Peyer's patch (tissue), 4 donors: ENCODE results near the gene IP6K1. TPM values are rescaled to one million over a fixed set of nuclear protein-coding genes. Genes with fewer than 3 reads are reported as not detected.
"Not testable (repeated sequence)": the region's sequence is repeated elsewhere in the genome, so short reads cannot be mapped to it uniquely, and the experiment has no call there.

Experiments used
- DNase-seq, 3 donors: peaks; one replicate each; pipeline ENCODE4 v3.0.0-alpha.2; 2017 to 2019
- H3K27ac ChIP-seq, 4 donors: fragments of 200-600 bp; sonication (generic); one replicate each; pipeline ENCODE4 v1.5.1; 2016 to 2019
- H3K27me3 ChIP-seq, 2 donors: fragments of 200-600 bp; sonication (generic); one replicate each; pipeline ENCODE4 v1.5.1; 2019
- H3K36me3 ChIP-seq, 3 donors: fragments of 200-600 bp; sonication (generic); one replicate each; pipeline ENCODE4 v1.5.1; 2016 to 2019
- H3K4me1 ChIP-seq, 4 donors: fragments of 200-600 bp; sonication (generic); one replicate each; pipeline ENCODE4 v1.5.1; 2016 to 2019
- H3K4me3 ChIP-seq, 4 donors: fragments of 200-600 bp; sonication (generic); 1 replicate in 3 of 4; 2 replicates in 1 of 4; pipeline ENCODE4 v1.5.1; 2016 to 2019; ENCODE audit warnings: mild to moderate bottlenecking in 1 of 4
- H3K9me3 ChIP-seq, 4 donors: fragments of 200-600 bp; sonication (generic); one replicate each; pipeline ENCODE4 v1.5.1; 2016 to 2019; ENCODE audit warnings: mild to moderate bottlenecking in 1 of 4
- CTCF ChIP-seq, 6 experiments: fragments of 450-650 bp in 4 of 6; fragments of 200-600 bp in 2 of 6; sonication (generic) in 1 of 6; IDR thresholded peaks; one replicate each; pipeline ENCODE4 v1.5.1; 2017 to 2019; ENCODE audit warnings: antibody characterized with exemption in 6 of 6, mild to moderate bottlenecking in 3 of 6, moderate library complexity in 1 of 6
- POLR2A ChIP-seq, 2 donors: fragments of 450-650 bp; IDR thresholded peaks; one replicate each; pipeline ENCODE4 v1.5.1; 2017; ENCODE audit warnings: antibody characterized with exemption in 2 of 2, mild to moderate bottlenecking in 2 of 2, moderate library complexity in 2 of 2
- total RNA-seq, 4 donors: library from RNA; depleted of rRNA; stranded (reverse); fragments of >200 nt; gene quantifications; one replicate each; pipeline ENCODE4 v1.1.0, GENCODE V29; 2016

The IP6K1 gene
- total RNA-seq, 4 donors from 2014 or later = 30.6 to 56.1 (median 46.8) TPM

GRCh38 chr3:49756036-49756435, 30.3 kb downstream of the IP6K1 start:
- no peak for TF ChIP-seq POLR2A (IDR thresholded peaks at IDR 0.05)
- no peak for TF ChIP-seq CTCF (IDR thresholded peaks at IDR 0.05)
- no peak overlapping the region for H3K4me3 ChIP-seq
- no peak overlapping the region for H3K27ac ChIP-seq
- no peaks in the 10 kb centered on the region for H3K27me3 ChIP-seq
- H3K9me3 ChIP-seq = no peaks in the 10 kb centered on the region
- no peaks in the 10 kb centered on the region for H3K36me3 ChIP-seq
- peaks cover 0 to 15% (median 0%) of the 10 kb centered on the region in 4 donors for H3K4me1 ChIP-seq
- DNase-seq = no peak

- no peaks in the 10 kb centered on the region for H3K9me3 ChIP-seq
Measured at GRCh38 chr3:49754536-49754935, 31.8 kb downstream of the IP6K1 start.

GRCh38 chr3:49751501-49751900, 34.8 kb downstream of the IP6K1 start:
- Histone ChIP-seq H3K27me3 (no peaks in the 10 kb centered on the region), H3K27ac (no peak overlapping the region), H3K4me1 (peaks cover 0 to 15% (median 0%) of the 10 kb centered on the region in 4 donors), H3K4me3 (no peak overlapping the region), H3K9me3 (no peaks in the 10 kb centered on the region), H3K36me3 (peaks cover 0 to 15% (median 0%) of the 10 kb centered on the region in 3 donors)
- DNase-seq = no peak
- no peak for TF ChIP-seq POLR2A (IDR thresholded peaks at IDR 0.05)
- TF ChIP-seq CTCF (IDR thresholded peaks at IDR 0.05) = no peak

More at GRCh38 chr3:49754536-49754935, 31.8 kb downstream of the IP6K1 start:
- no peak for TF ChIP-seq CTCF (IDR thresholded peaks at IDR 0.05)
- no peak for TF ChIP-seq POLR2A (IDR thresholded peaks at IDR 0.05)
- Histone ChIP-seq H3K4me1 (peaks cover 0 to 15% (median 0%) of the 10 kb centered on the region in 4 donors), H3K27ac (no peak overlapping the region), H3K36me3 (no peaks in the 10 kb centered on the region), H3K27me3 (no peaks in the 10 kb centered on the region), H3K4me3 (no peak overlapping the region)
- no peak for DNase-seq

- Histone ChIP-seq H3K9me3 (no peaks in the 10 kb centered on the region), H3K27me3 (no peaks in the 10 kb centered on the region)
- no peak for TF ChIP-seq POLR2A (IDR thresholded peaks at IDR 0.05)
- TF ChIP-seq CTCF (IDR thresholded peaks at IDR 0.05) = no peak
Measured at GRCh38 chr3:49750056-49750455, 36.3 kb downstream of the IP6K1 start.

GRCh38 chr3:49748874-49749273, 37.5 kb downstream of the IP6K1 start:
- H3K27ac ChIP-seq, DNase-seq, H3K4me1 ChIP-seq, H3K4me3 ChIP-seq, H3K27me3 ChIP-seq, H3K9me3 ChIP-seq: not testable (repeated sequence)
- H3K36me3 ChIP-seq = peaks cover 0 to 19% (median 0%) of the 10 kb centered on the region in 3 donors

More at GRCh38 chr3:49750056-49750455, 36.3 kb downstream of the IP6K1 start:
- Histone ChIP-seq H3K4me1 (peaks cover 0 to 15% (median 0%) of the 10 kb centered on the region in 4 donors), H3K27ac (no peak overlapping the region), H3K36me3 (peaks cover 0 to 19% (median 0%) of the 10 kb centered on the region in 3 donors), H3K4me3 (no peak overlapping the region)
- DNase-seq = no peak

- Histone ChIP-seq H3K27ac (no peak overlapping the region), H3K36me3 (peaks cover 0 to 23% (median 0%) of the 10 kb centered on the region in 3 donors), H3K4me1 (no peaks in the 10 kb centered on the region), H3K9me3 (no peaks in the 10 kb centered on the region), H3K4me3 (no peak overlapping the region), H3K27me3 (no peaks in the 10 kb centered on the region)
- no peak for DNase-seq
- TF ChIP-seq POLR2A (IDR thresholded peaks at IDR 0.05) (no peak), CTCF (IDR thresholded peaks at IDR 0.05) (no peak)
Measured at GRCh38 chr3:49747792-49748480, 38.4 kb downstream of the IP6K1 start.
